Lower leg skin (tissue), 4 donors: Measurements from ENCODE around the gene CEP112. TPM values are rescaled to one million over a fixed set of nuclear protein-coding genes. Genes with fewer than 3 reads are reported as not detected.

Experiments used
- DNase-seq, 2 donors: peaks; one replicate each; pipeline ENCODE4 v3.0.0-alpha.2; 2019; ENCODE audit warnings: low spot score in 2 of 2
- H3K4me3 ChIP-seq: fragments of 200-600 bp; sonication (generic); 2 replicates; pipeline ENCODE4 v1.5.1; 2017; ENCODE audit warnings: mild to moderate bottlenecking, low read depth; ENCODE audit not compliant: poor library complexity, severe bottlenecking
- POLR2A ChIP-seq, 2 donors: fragments of 450-650 bp; IDR thresholded peaks; one replicate each; pipeline ENCODE4 v1.6.1; 2016 to 2017; ENCODE audit warnings: antibody characterized with exemption in 2 of 2, mild to moderate bottlenecking in 1 of 2, moderate library complexity in 1 of 2
- WGBS, 2 donors: methylation state at CpG; one replicate each; pipeline ENCODE4 v1.1.5; 2018; 5-methylcytosine and 5-hydroxymethylcytosine counted together
- intact Hi-C: fragments of 100-400 bp; cut with DNase I; formaldehyde crosslinking; loops from one replicate; pipeline ENCODE4 v1.15.0; 2023; ENCODE audit warnings: low total_unique reads
- total RNA-seq, 4 donors: library from RNA; depleted of rRNA; stranded (reverse); fragments of >200 nt; gene quantifications; one replicate each; pipeline ENCODE4 v1.1.0, GENCODE V29; 2016
- TF ChIP-seq, protein P1 (sequence below), 3 donors: fragments of 450-650 bp; IDR thresholded peaks; one replicate each; pipeline ENCODE4 v1.5.1; 2016; ENCODE audit warnings: antibody characterized with exemption in 3 of 3, mild to moderate bottlenecking in 3 of 3, moderate library complexity in 2 of 3

The CEP112 gene
- total RNA-seq, 4 donors from 2014 or later: 1.6 to 7.6 (median 3.6) TPM

DNA sequence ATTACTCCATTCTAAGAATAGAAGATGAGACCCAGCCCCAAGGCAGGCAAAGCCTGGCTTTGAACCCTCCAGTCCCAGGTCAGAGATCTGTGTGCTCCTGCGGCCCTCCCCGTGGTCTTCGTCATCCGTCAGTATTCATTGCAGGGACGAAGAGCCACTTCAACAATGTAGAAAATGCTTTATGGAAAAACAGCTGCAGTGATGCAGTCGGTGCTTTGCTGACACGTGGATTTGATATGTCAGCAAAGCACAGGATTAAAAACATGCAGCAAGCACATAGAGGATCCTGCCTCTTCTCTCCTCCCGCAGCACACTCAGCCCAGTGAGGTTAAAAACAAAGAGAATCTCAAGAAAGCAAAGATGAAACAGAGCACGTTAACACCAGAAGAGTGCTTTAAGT, 513.4 kb downstream of the CEP112 start:
- DNase-seq: no peak
- no peak overlapping the region for H3K4me3 ChIP-seq
- TF ChIP-seq, protein P1, sequence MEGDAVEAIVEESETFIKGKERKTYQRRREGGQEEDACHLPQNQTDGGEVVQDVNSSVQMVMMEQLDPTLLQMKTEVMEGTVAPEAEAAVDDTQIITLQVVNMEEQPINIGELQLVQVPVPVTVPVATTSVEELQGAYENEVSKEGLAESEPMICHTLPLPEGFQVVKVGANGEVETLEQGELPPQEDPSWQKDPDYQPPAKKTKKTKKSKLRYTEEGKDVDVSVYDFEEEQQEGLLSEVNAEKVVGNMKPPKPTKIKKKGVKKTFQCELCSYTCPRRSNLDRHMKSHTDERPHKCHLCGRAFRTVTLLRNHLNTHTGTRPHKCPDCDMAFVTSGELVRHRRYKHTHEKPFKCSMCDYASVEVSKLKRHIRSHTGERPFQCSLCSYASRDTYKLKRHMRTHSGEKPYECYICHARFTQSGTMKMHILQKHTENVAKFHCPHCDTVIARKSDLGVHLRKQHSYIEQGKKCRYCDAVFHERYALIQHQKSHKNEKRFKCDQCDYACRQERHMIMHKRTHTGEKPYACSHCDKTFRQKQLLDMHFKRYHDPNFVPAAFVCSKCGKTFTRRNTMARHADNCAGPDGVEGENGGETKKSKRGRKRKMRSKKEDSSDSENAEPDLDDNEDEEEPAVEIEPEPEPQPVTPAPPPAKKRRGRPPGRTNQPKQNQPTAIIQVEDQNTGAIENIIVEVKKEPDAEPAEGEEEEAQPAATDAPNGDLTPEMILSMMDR (IDR thresholded peaks at IDR 0.05): no peak
- TF ChIP-seq POLR2A (IDR thresholded peaks at IDR 0.05): no peak
- intact Hi-C loops: no loop called here
- 48 to 49% methylated on average over 9 of the region's 9 CpGs for WGBS, 2 donors

DNA sequence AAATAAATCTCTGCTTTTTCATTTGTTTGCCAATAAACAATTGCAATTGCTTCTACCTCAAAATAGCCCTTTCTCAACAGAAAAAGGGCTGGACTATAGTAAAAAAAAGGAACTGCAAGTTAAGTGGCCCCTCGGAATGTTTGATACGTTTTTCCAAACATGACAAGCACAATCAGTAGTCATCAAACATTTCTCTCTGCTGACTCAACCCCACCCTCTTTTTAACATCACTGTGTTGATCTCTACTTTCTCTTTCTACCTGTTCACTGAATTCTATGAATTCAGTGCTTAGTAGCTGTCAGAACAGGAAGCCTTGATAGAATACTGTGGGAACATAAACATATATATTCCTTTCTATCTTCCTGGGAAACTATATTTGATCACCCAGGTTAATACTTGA, 514.0 kb downstream of the CEP112 start:
- WGBS, 2 donors: 29 to 39% methylated on average over 2 of the region's 2 CpGs
- no peak overlapping the region for H3K4me3 ChIP-seq
- TF ChIP-seq POLR2A (IDR thresholded peaks at IDR 0.05): no peak
- TF ChIP-seq, protein P1 (IDR thresholded peaks at IDR 0.05): no peak
- intact Hi-C loops: no loop called here
- no peak for DNase-seq

DNA sequence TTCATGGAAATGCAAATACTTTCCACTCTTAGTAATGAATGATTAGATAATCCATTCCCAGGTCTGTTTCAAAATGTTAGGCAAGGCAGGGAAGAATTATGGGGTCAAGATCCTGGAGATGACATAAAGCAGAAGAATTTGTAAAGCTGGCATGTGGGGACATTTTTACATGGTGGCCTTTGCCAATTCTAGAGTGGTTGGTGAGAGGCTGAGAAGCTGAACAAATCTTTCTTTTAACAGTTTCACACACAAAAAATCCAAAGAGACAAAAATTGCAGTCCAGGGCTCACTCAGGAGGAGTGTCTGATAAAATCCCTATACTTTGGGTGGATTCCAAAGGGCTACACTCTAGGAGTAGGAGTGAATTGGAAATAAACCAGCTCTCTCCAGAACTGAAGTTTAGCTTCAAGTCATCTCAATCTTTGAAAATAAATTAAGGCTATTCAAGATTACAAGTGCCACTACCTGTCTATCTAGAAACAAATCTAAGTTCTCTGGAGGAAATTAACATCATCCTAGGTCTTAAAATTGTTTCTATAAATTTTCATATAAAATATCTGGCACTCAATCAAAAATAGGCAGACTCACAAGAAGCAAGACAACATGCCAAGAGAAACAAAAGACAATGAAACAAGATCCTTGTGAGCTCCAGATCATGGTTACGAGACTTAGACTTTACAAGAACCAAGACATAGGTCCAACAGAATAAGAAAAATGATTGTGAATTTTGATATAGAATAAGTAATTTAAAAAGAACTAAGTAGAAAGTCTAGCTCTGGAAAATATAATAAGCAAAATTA, 517.5 kb downstream of the CEP112 start:
- WGBS, 2 donors: 81 to 90% methylated on average over 1 of the region's 1 CpG
- TF ChIP-seq, protein P1 (IDR thresholded peaks at IDR 0.05): no peak
- TF ChIP-seq POLR2A (IDR thresholded peaks at IDR 0.05): no peak
- intact Hi-C loops: no loop called here
- DNase-seq: no peak
- no peak overlapping the region for H3K4me3 ChIP-seq

DNA sequence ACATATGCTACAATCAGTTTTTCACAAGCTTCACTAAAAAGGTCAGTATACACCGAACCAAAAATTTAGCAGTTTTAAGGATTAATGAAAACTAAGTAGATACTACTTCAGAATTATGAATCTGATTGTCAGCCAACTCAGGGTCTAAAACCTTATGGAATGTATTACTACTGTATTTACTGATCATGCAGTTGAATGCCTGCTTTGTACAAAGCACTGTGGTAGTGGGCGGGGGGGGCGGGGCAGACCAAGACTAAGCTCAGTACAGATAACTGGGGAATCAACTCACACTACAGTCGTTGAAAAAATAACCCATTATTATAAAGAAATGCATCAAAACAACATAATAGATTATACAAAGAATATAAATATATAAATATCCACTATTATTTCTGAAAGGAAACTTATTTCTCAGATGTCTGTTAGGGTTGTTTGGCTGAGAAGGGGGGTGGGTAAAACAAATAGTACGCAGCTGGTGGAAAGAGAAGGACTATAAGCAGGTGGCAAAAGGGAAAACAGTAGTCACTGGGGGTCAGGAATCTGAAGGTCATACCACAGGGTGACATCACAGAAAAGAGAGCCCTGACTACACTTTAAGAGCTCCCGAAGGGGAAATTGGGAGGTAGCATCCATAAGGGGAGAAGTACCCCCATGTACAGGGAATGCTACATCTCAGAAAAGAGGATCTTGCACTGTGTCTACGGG, 521.1 kb downstream of the CEP112 start:
- no peak for DNase-seq
- 87 to 89% methylated on average over 7 of the region's 7 CpGs for WGBS, 2 donors
- intact Hi-C loops: no loop called here
- no peak overlapping the region for H3K4me3 ChIP-seq
- TF ChIP-seq, protein P1 (IDR thresholded peaks at IDR 0.05): no peak
- TF ChIP-seq POLR2A (IDR thresholded peaks at IDR 0.05): no peak

DNA sequence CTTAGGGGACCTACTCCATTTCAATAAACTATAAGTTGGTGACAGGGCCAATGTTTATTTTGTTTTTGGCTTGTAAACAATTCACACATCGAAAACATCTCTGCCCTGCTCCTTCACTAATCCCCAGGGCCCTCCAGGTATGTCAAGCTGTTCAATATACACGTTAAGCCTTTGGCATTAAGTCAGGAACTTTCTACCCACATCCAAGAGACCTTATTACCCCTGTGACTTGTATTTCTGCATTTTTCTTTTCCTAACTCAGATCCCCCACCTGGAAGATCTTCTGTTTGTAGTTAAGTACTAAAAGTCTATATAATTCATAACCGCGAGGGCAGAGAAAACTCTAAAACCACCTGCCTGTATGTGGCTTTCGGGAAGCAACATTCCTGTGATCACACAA, 523.7 kb downstream of the CEP112 start:
- no peak for DNase-seq
- H3K4me3 ChIP-seq: no peak overlapping the region
- TF ChIP-seq, protein P1 (IDR thresholded peaks at IDR 0.05): no peak
- TF ChIP-seq POLR2A (IDR thresholded peaks at IDR 0.05): no peak
- 68 to 70% methylated on average over 5 of the region's 5 CpGs for WGBS, 2 donors
- intact Hi-C loops: no loop called here
